H1 (cell line): ENCODE measurements around the gene INPP5A. TPM values are rescaled to one million over a fixed set of nuclear protein-coding genes. Genes with fewer than 3 reads are reported as not detected.

Source experiments
- JUND ChIP-seq: IDR thresholded peaks from 2 replicates; pipeline ENCODE4 v1.6.1; 2011; ENCODE audit warnings: mild to moderate bottlenecking, improper control_type of control experiment, low read length
- RXRA ChIP-seq: IDR thresholded peaks from 2 replicates; pipeline ENCODE4 v1.6.1; 2011; ENCODE audit warnings: low read depth, mild to moderate bottlenecking, low read length, moderate library complexity; ENCODE audit not compliant: insufficient read depth
- polyA plus RNA-seq, 7 experiments: library from polyadenylated mRNA; depleted of rRNA in 3 of 7; stranded (reverse) in 5 of 7; unstranded in 2 of 7; fragments of >200 nt in 5 of 7; fragments of 200-250 nt in 2 of 7; gene quantifications; 1 replicate in 5 of 7; 2 replicates in 1 of 7; 4 replicates in 1 of 7; pipeline versions ENCODE4 v1.2.1 to v1.2.3, GENCODE V29; 2011 to 2013; ENCODE audit warnings: missing spikeins in 2 of 7, mixed read lengths in 2 of 7
- total RNA-seq: library from RNA; stranded (reverse); fragmentation: NEBNext Ultra II Directional; extraction: Animal tissue kit (Norgen Biotek cat#: 25700); gene quantifications from 2 replicates; pipeline ENCODE4 v1.2.1, GENCODE V29; 2021

The INPP5A gene
- total and polyA plus RNA-seq, 2 of the 8 experiments (the other 6 are each of a cell fraction or from before 2014, with no cell fraction given), result 19.7 to 27.5 TPM

DNA sequence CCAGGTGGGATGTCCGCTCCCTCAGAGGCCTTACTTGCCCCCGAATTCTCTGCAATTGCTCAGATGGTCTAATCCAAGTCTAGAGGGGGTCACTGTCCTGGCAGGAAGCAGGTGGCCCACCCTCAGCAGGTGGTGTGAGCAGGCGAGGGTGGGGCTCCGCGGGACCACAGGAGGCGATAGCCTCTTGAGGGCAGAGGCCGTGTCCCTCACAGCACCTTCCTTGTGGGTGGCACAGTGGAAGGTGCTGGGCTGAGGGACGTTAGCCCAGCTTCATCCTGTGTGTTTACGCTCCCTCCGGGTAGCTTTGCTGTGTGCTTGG is 38.3 kb upstream of the INPP5A start (continued):
- TF ChIP-seq RXRA (no peak), JUND (no peak)
